Endothelial cell of umbilical vein (primary cell): Measurements from ENCODE around the gene IPO9. TPM values are rescaled to one million over a fixed set of nuclear protein-coding genes. Genes with fewer than 3 reads are reported as not detected.

Source experiments
- BruUV-seq: library from RNA; stranded (reverse); fragments of 400-500 nt; replicated peaks from 2 replicates; lab custom pipeline; 2021; lab: Mats Ljungman, UMichigan
- CTCF ChIA-PET: fragments of 300-600, 350-600 bp; sonication (Branson Sonifier 250); formaldehyde crosslinking; loops from one replicate; lab custom pipeline; 2021; ENCODE audit warnings: antibody characterized with exemption, inconsistent platforms; lab: Charles Lee
- POLR2A ChIA-PET: fragments of 300-600, 350-600 bp; sonication (Branson Sonifier 250); formaldehyde crosslinking; loops from one replicate; lab custom pipeline; 2021; ENCODE audit warnings: antibody characterized with exemption, inconsistent platforms; lab: Charles Lee
- DNase-seq: peaks from one replicate; pipeline ENCODE4 v3.0.0-alpha.2; 2011; ENCODE audit warnings: low read depth, low spot score
- FAIRE-seq: peaks from 2 replicates; lab custom pipeline; 2011; peaks lifted over from hg19 to GRCh38; lab: Jason Lieb, UNC
- H2AFZ ChIP-seq: 2 replicates; pipeline ENCODE4 v1.6.0; 2012; ENCODE audit warnings: low read depth, low read length, control low read depth, inconsistent platforms
- H3K27ac ChIP-seq: 2 replicates; pipeline ENCODE4 v1.5.1; 2011; ENCODE audit warnings: low read depth, mild to moderate bottlenecking, control low read depth, low read length, moderate library complexity; ENCODE audit not compliant: insufficient read depth
- H3K27me3 ChIP-seq, 2 experiments: 2 replicates each; pipeline versions ENCODE4 v1.6.0 to v1.6.1; 2011; ENCODE audit warnings: low read length in 2 of 2, mixed read lengths in 1 of 2; ENCODE audit not compliant: control insufficient read depth in 2 of 2, insufficient read depth in 2 of 2
- H3K36me3 ChIP-seq, 2 experiments: 2 replicates in 1 of 2; 3 replicates in 1 of 2; pipeline ENCODE4 v1.5.1; 2011; ENCODE audit warnings: low read length in 2 of 2, mild to moderate bottlenecking in 1 of 2, moderate library complexity in 1 of 2; ENCODE audit not compliant: control insufficient read depth in 2 of 2, insufficient read depth in 2 of 2; ENCODE audit errors: extremely low read depth in 1 of 2
- H3K4me1 ChIP-seq: 3 replicates; pipeline ENCODE4 v1.5.1; 2011; ENCODE audit warnings: mild to moderate bottlenecking, low read length; ENCODE audit not compliant: control insufficient read depth, insufficient read depth; ENCODE audit errors: extremely low read depth
- H3K4me2 ChIP-seq: 2 replicates; pipeline ENCODE4 v1.6.1; 2011; ENCODE audit warnings: low read length, control low read depth, mixed read lengths; ENCODE audit not compliant: insufficient read depth
- H3K4me3 ChIP-seq, 3 experiments: fragments of 200-600 bp in 1 of 3; sonication (generic), shearing (Covaris generic) in 1 of 3; replicated peaks in 1 of 3; 2 replicates each; pipeline ENCODE4 v1.5.1; 2011 to 2016; ENCODE audit warnings: control low read depth in 3 of 3, low read length in 3 of 3, mild to moderate bottlenecking in 2 of 3, inconsistent platforms in 1 of 3, low read depth in 1 of 3, moderate library complexity in 1 of 3; ENCODE audit not compliant: insufficient read depth in 1 of 3
- H3K79me2 ChIP-seq: 2 replicates; pipeline ENCODE4 v1.6.0; 2012; ENCODE audit warnings: low read length, inconsistent platforms; ENCODE audit not compliant: control insufficient read depth, insufficient read depth
- H3K9ac ChIP-seq: replicated peaks from 2 replicates; pipeline ENCODE3; 2011; ENCODE audit warnings: low read length, control low read depth; ENCODE audit not compliant: insufficient read depth; ENCODE audit errors: extremely low read depth
- H3K9me1 ChIP-seq: replicated peaks from 3 replicates; pipeline ENCODE4 v1.6.0; 2011; ENCODE audit warnings: mild to moderate bottlenecking, low read length; ENCODE audit not compliant: control insufficient read depth, insufficient read depth; ENCODE audit errors: extremely low read depth
- H3K9me3 ChIP-seq: replicated peaks from 2 replicates; pipeline ENCODE4 v1.5.1; 2012; ENCODE audit warnings: low read length, inconsistent platforms; ENCODE audit not compliant: control insufficient read depth, insufficient read depth
- H4K20me1 ChIP-seq: replicated peaks from 2 replicates; pipeline ENCODE3; 2011; ENCODE audit warnings: mild to moderate bottlenecking, low read length; ENCODE audit not compliant: control insufficient read depth, insufficient read depth; ENCODE audit errors: extremely low read depth
- CTCF ChIP-seq, 2 donors: IDR thresholded peaks; 1 replicate in 1 of 2; 2 replicates in 1 of 2; pipeline ENCODE4 v1.5.1; 2011; ENCODE audit warnings: low read length in 2 of 2, mild to moderate bottlenecking in 2 of 2, moderate library complexity in 2 of 2, control low read depth in 1 of 2, inconsistent platforms in 1 of 2, low read depth in 1 of 2; ENCODE audit not compliant: insufficient read depth in 1 of 2; ENCODE audit errors: extremely low read depth in 1 of 2
- EZH2 ChIP-seq: IDR thresholded peaks from 2 replicates; pipeline ENCODE4 v1.6.1; 2012; ENCODE audit warnings: borderline replicate concordance, low read depth, mild to moderate bottlenecking, moderate library complexity, low read length, inconsistent platforms; ENCODE audit not compliant: severe bottlenecking
- MAX ChIP-seq: IDR thresholded peaks from 2 replicates; pipeline ENCODE4 v1.6.1; 2011; ENCODE audit not compliant: insufficient read depth, insufficient read length
- dilution Hi-C: fragments of 300-500 bp; cut with MboI; formaldehyde crosslinking; loops from one replicate; pipeline ENCODE4 v1.15.0; 2019; ENCODE audit warnings: low sequenced_read_pairs; ENCODE audit not compliant: extremely low pct_ligation_motif_present
- intact Hi-C: fragments of 100-400 bp; cut with micrococcal nuclease; formaldehyde crosslinking; loops from one replicate; pipeline ENCODE4 v1.10.0; 2022
- polyA plus RNA-seq, 4 experiments: library from polyadenylated mRNA; depleted of rRNA in 3 of 4; stranded (reverse) in 3 of 4; unstranded in 1 of 4; fragments of >200 nt; gene quantifications; 2 replicates each; pipeline versions ENCODE4 v1.2.1 to v1.2.3, GENCODE V29; 2011 to 2012; ENCODE audit warnings: missing spikeins in 1 of 4
- total RNA-seq: library from RNA; stranded (reverse); gene quantifications from 2 replicates; pipeline ENCODE4 v1.2.3, GENCODE V29; 2021

Gene IPO9
- total and polyA plus RNA-seq, 2 donors (not counting 3 experiments of a cell fraction or from before 2014, with no cell fraction given) = 53.4 to 104 TPM

GRCh38 chr1:201894343-201895119, 65.6 kb downstream of the IPO9 start:
- DNase-seq = no peak
- no peaks in the 10 kb centered on the region for H3K79me2 ChIP-seq
- TF ChIP-seq MAX = no peak
- TF ChIP-seq CTCF (IDR thresholded peaks at IDR 0.05; ENCODE audit: extremely low read depth in 1 of 2, insufficient read depth in 1 of 2, low read depth in 1 of 2, low read length in 2 of 2) = no peak
- TF ChIP-seq EZH2 = no peak
- no peaks in the 10 kb centered on the region for H4K20me1 ChIP-seq
- BruUV-seq = no TSS peak
- ChIA-PET POLR2A (interaction anchor here (0.6 to 1.2 kb wide), 2 partner anchors 10 to 90 kb away, joined by 4 read pairs; no protein-coding TSS in a partner anchor), CTCF (interaction anchor here (0.8 to 10.8 kb wide), 14 partner anchors 8 to 224 kb away, joined by 3 to 577 read pairs (median 22); partner anchors contain the start of genes LMOD1, RNPEP and TIMM17A)
- H3K36me3 ChIP-seq = no peaks in the 10 kb centered on the region
- intact Hi-C loops = no loop called here
- H3K9me1 ChIP-seq = no peaks in the 10 kb centered on the region
- dilution Hi-C loops = no loop called here
- H3K4me2 ChIP-seq = no peak overlapping the region
- H3K9me3 ChIP-seq = no peaks in the 10 kb centered on the region
- H3K9ac ChIP-seq = no peak overlapping the region
- FAIRE-seq = no peak
- no peak overlapping the region for H2AFZ ChIP-seq
- no peak overlapping the region for H3K27ac ChIP-seq
- peaks cover 6% of the 10 kb centered on the region for H3K4me1 ChIP-seq
- H3K4me3 ChIP-seq = no peak overlapping the region
- no peaks in the 10 kb centered on the region for H3K27me3 ChIP-seq
